Endothelial cell (in vitro differentiated cells): ENCODE measurements around the gene TLE4. TPM values are rescaled to one million over a fixed set of nuclear protein-coding genes. Genes with fewer than 3 reads are reported as not detected.
"Not testable (repeated sequence)": the region's sequence is repeated elsewhere in the genome, so short reads cannot be mapped to it uniquely, and the experiment has no call there.

Experiments used
- DNase-seq: peaks from one replicate; pipeline ENCODE4 v3.0.0; 2021; ENCODE audit warnings: low spot score
- H3K27ac Mint-ChIP-seq: one replicate; pipeline ENCODE4 v1.8.0; 2021; ENCODE audit warnings: mixed read lengths, inconsistent platforms; ENCODE audit not compliant: unreplicated experiment
- H3K27me3 Mint-ChIP-seq: one replicate; pipeline ENCODE4 v1.8.0; 2021; ENCODE audit warnings: mild to moderate bottlenecking, moderate library complexity, mixed read lengths, inconsistent platforms; ENCODE audit not compliant: unreplicated experiment
- H3K36me3 Mint-ChIP-seq: one replicate; pipeline ENCODE4 v1.8.0; 2021; ENCODE audit warnings: mild to moderate bottlenecking, low read depth, mixed read lengths, inconsistent platforms; ENCODE audit not compliant: unreplicated experiment
- H3K4me1 Mint-ChIP-seq: one replicate; pipeline ENCODE4 v1.8.0; 2021; ENCODE audit warnings: mild to moderate bottlenecking, mixed read lengths, inconsistent platforms; ENCODE audit not compliant: unreplicated experiment
- H3K4me3 Mint-ChIP-seq: one replicate; pipeline ENCODE4 v1.8.0; 2021; ENCODE audit warnings: mild to moderate bottlenecking, mixed read lengths, inconsistent platforms; ENCODE audit not compliant: unreplicated experiment
- H3K9me3 Mint-ChIP-seq: one replicate; pipeline ENCODE4 v1.8.0; 2021; ENCODE audit warnings: mixed read lengths, inconsistent platforms; ENCODE audit not compliant: unreplicated experiment
- CTCF ChIP-seq: fragments of 200-600 bp; sonication (generic); IDR thresholded peaks from one replicate; pipeline ENCODE4 v1.5.0; 2021; ENCODE audit warnings: antibody characterized with exemption; ENCODE audit not compliant: unreplicated experiment
- total RNA-seq: library from RNA; stranded (reverse); fragmentation: NEBNext Ultra II Directional; extraction: Animal tissue kit (Norgen Biotek cat#: 25700); gene quantifications from one replicate; pipeline ENCODE4 v1.2.1, GENCODE V29; 2021; ENCODE audit not compliant: unreplicated experiment

Gene TLE4
- total RNA-seq, 1 donor from 2014 or later: 88.4 TPM

GRCh38 chr9:79736051-79736450 is 164.3 kb downstream of the TLE4 start:
- Mint-ChIP-seq H3K36me3 (peaks cover 3% of the 10 kb centered on the region), H3K27me3 (peaks cover 2% of the 10 kb centered on the region), H3K27ac (no peak overlapping the region), H3K9me3 (no peaks in the 10 kb centered on the region), H3K4me1 (no peaks in the 10 kb centered on the region), H3K4me3 (no peak overlapping the region)
- no peak for TF ChIP-seq CTCF
- DNase-seq: no peak

GRCh38 chr9:79741381-79741780 is 169.6 kb downstream of the TLE4 start:
- TF ChIP-seq CTCF: no peak
- Mint-ChIP-seq H3K4me3 (no peak overlapping the region), H3K36me3 (no peaks in the 10 kb centered on the region), H3K27ac (no peak overlapping the region), H3K4me1 (no peaks in the 10 kb centered on the region), H3K27me3 (no peaks in the 10 kb centered on the region), H3K9me3 (no peaks in the 10 kb centered on the region)
- no peak for DNase-seq

GRCh38 chr9:79742110-79742721 is 170.5 kb downstream of the TLE4 start:
- no peak overlapping the region for H3K4me3 Mint-ChIP-seq

GRCh38 chr9:79744521-79744920 is 172.8 kb downstream of the TLE4 start:
- no peak overlapping the region for H3K4me3 Mint-ChIP-seq
- no peak for TF ChIP-seq CTCF
- no peak overlapping the region for H3K27ac Mint-ChIP-seq
- H3K9me3 Mint-ChIP-seq: no peaks in the 10 kb centered on the region
- no peaks in the 10 kb centered on the region for H3K27me3 Mint-ChIP-seq
- H3K36me3 Mint-ChIP-seq: no peaks in the 10 kb centered on the region
- no peaks in the 10 kb centered on the region for H3K4me1 Mint-ChIP-seq
- DNase-seq: no peak

More at GRCh38 chr9:79742110-79742721, 170.5 kb downstream of the TLE4 start:
- Mint-ChIP-seq H3K4me1 (no peaks in the 10 kb centered on the region), H3K9me3 (no peaks in the 10 kb centered on the region), H3K36me3 (no peaks in the 10 kb centered on the region), H3K27me3 (no peaks in the 10 kb centered on the region), H3K27ac (no peak overlapping the region)
- DNase-seq: no peak
- no peak for TF ChIP-seq CTCF

- no peaks in the 10 kb centered on the region for H3K27me3 Mint-ChIP-seq
- TF ChIP-seq CTCF: no peak
- no peak overlapping the region for H3K27ac Mint-ChIP-seq
- no peaks in the 10 kb centered on the region for H3K36me3 Mint-ChIP-seq
- DNase-seq: no peak
- H3K9me3 Mint-ChIP-seq: no peaks in the 10 kb centered on the region
- H3K4me1 Mint-ChIP-seq: no peaks in the 10 kb centered on the region
- no peak overlapping the region for H3K4me3 Mint-ChIP-seq
Observed at GRCh38 chr9:79745752-79746336, 174.1 kb downstream of the TLE4 start.

- not testable (repeated sequence) for H3K9me3 Mint-ChIP-seq, H3K36me3 Mint-ChIP-seq, H3K27me3 Mint-ChIP-seq, DNase-seq, H3K4me1 Mint-ChIP-seq, H3K27ac Mint-ChIP-seq, H3K4me3 Mint-ChIP-seq
Observed at GRCh38 chr9:79751895-79752466, 180.2 kb downstream of the TLE4 start.
